Measurements from ENCODE around the gene GLMP.

Gene GLMP

GRCh38 chr1:156281693-156282478 is 13.6 kb downstream of the GLMP start:
- peak overlapping the region; percentile 83 for H3K4me2 ChIP-seq (ENCODE audit: low read length, poor library complexity, severe bottlenecking)
- no peak overlapping the region for H2BK120ac ChIP-seq (ENCODE audit: low read depth, low read length)
- H3K27ac ChIP-seq (ENCODE audit: low read length, poor library complexity, severe bottlenecking): peak overlapping the region; percentile 10
- peak overlapping the region; percentile 37 for H2AK5ac ChIP-seq (ENCODE audit: low read length, severe bottlenecking)
- peak overlapping the region in 1 of 2 experiments; percentile 79 for H3K18ac ChIP-seq (ENCODE audit: low read depth in 1 of 2, low read length in 2 of 2)
- H4K91ac ChIP-seq (ENCODE audit: low read length): no peak overlapping the region
- H3K23ac ChIP-seq (ENCODE audit: low read length in 2 of 2): no peak overlapping the region
- peaks cover 37% of the 10 kb centered on the region in 2 experiments for H3K36me3 ChIP-seq (ENCODE audit: control insufficient read depth in 1 of 2, insufficient read depth in 2 of 2, low read depth in 1 of 2, low read length in 2 of 2)
- no peak overlapping the region for H2BK15ac ChIP-seq (ENCODE audit: low read depth, poor library complexity, severe bottlenecking)
- no peaks in the 10 kb centered on the region for H3K9me3 ChIP-seq (ENCODE audit: control insufficient read depth, low read length)
- H3K9ac ChIP-seq (ENCODE audit: low read length): peak overlapping the region; percentile 89
- peaks cover 9% of the 10 kb centered on the region for H3K4me1 ChIP-seq (ENCODE audit: control insufficient read depth, insufficient read depth, low read depth, low read length)
- peak; percentile 30 for DNase-seq
- 18% methylated on average over 22 of the region's 22 CpGs for WGBS
- no peak overlapping the region for H4K8ac ChIP-seq (ENCODE audit: low read length)
- H2AFZ ChIP-seq (ENCODE audit: low read depth, low read length): no peak overlapping the region
- no peaks in the 10 kb centered on the region for H3K27me3 ChIP-seq (ENCODE audit: control insufficient read depth in 1 of 2, insufficient read depth in 1 of 2, low read length in 2 of 2)
- H3K14ac ChIP-seq (ENCODE audit: low read length in 2 of 2): peak overlapping the region in 1 of 2 experiments; percentile 31
- H3K4me3 ChIP-seq (ENCODE audit: insufficient read depth in 1 of 2, low read depth in 1 of 2, low read length in 2 of 2): peak overlapping the region; percentile 89
- H2BK12ac ChIP-seq (ENCODE audit: low read length in 2 of 2): no peak overlapping the region
- H2BK5ac ChIP-seq (ENCODE audit: low read depth, low read length, poor library complexity, severe bottlenecking): no peak overlapping the region
- H3K79me1 ChIP-seq (replicated peaks; ENCODE audit: low read length, poor library complexity, severe bottlenecking): peaks cover 25% of the 10 kb centered on the region
- peak overlapping the region in 1 of 2 experiments; percentile 71 for H3K4ac ChIP-seq (ENCODE audit: low read depth in 1 of 2, low read length in 2 of 2)

DNA sequence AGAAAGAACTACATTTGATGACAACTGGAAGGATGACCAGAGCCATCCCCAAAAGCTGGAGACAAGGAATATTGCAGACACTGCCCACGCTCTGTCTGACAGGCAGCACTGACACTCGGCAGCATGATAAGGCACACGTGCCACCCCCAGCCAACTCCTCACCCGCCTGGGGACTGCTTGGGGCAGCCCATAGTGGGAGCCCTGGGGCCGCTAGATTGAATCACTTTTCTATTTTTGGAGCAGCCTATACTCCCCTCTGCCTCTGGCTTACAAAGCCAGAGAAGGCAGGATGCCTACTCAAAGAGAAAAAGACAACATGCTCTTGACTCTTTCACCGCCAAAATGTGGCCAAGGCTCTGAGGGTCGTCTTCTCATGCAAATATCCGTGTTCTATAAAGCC is 14.2 kb downstream of the GLMP start:
- no peak overlapping the region for H3K14ac ChIP-seq (ENCODE audit: low read length in 2 of 2)
- H3K4me2 ChIP-seq (ENCODE audit: low read length, poor library complexity, severe bottlenecking): peak overlapping the region; percentile 83
- no peak overlapping the region for H3K27ac ChIP-seq (ENCODE audit: low read length, poor library complexity, severe bottlenecking)
- no peak overlapping the region for H3K23ac ChIP-seq (ENCODE audit: low read length in 2 of 2)
- H4K8ac ChIP-seq (ENCODE audit: low read length): no peak overlapping the region
- no peak overlapping the region for H4K91ac ChIP-seq (ENCODE audit: low read length)
- no peaks in the 10 kb centered on the region for H3K9me3 ChIP-seq (ENCODE audit: control insufficient read depth, low read length)
- H2BK5ac ChIP-seq (ENCODE audit: low read depth, low read length, poor library complexity, severe bottlenecking): no peak overlapping the region
- no peak overlapping the region for H2AK5ac ChIP-seq (ENCODE audit: low read length, severe bottlenecking)
- no peaks in the 10 kb centered on the region for H3K27me3 ChIP-seq (ENCODE audit: control insufficient read depth in 1 of 2, insufficient read depth in 1 of 2, low read length in 2 of 2)
- no peak overlapping the region for H2AFZ ChIP-seq (ENCODE audit: low read depth, low read length)
- H3K9ac ChIP-seq (ENCODE audit: low read length): peak overlapping the region; percentile 89
- peaks cover 35 to 39% of the 10 kb centered on the region in 2 experiments for H3K36me3 ChIP-seq (ENCODE audit: control insufficient read depth in 1 of 2, insufficient read depth in 2 of 2, low read depth in 1 of 2, low read length in 2 of 2)
- H2BK12ac ChIP-seq (ENCODE audit: low read length in 2 of 2): no peak overlapping the region
- H3K4ac ChIP-seq (ENCODE audit: low read depth in 1 of 2, low read length in 2 of 2): no peak overlapping the region
- H3K4me1 ChIP-seq (ENCODE audit: control insufficient read depth, insufficient read depth, low read depth, low read length): peaks cover 9% of the 10 kb centered on the region
- H3K4me3 ChIP-seq (ENCODE audit: insufficient read depth in 1 of 2, low read depth in 1 of 2, low read length in 2 of 2): peak overlapping the region in 1 of 2 experiments; percentile 89
- H2BK120ac ChIP-seq (ENCODE audit: low read depth, low read length): no peak overlapping the region
- no peak overlapping the region for H2BK15ac ChIP-seq (ENCODE audit: low read depth, poor library complexity, severe bottlenecking)
- peaks cover 25% of the 10 kb centered on the region for H3K79me1 ChIP-seq (replicated peaks; ENCODE audit: low read length, poor library complexity, severe bottlenecking)
- WGBS: 53% methylated on average over 8 of the region's 8 CpGs
- DNase-seq: peak; percentile 74
- H3K18ac ChIP-seq (ENCODE audit: low read depth in 1 of 2, low read length in 2 of 2): no peak overlapping the region

- no peak overlapping the region for H3K14ac ChIP-seq (ENCODE audit: low read length in 2 of 2)
- H2AFZ ChIP-seq (ENCODE audit: low read depth, low read length): no peak overlapping the region
- no peak overlapping the region for H3K18ac ChIP-seq (ENCODE audit: low read depth in 1 of 2, low read length in 2 of 2)
- no peak overlapping the region for H3K4me2 ChIP-seq (ENCODE audit: low read length, poor library complexity, severe bottlenecking)
- no peaks in the 10 kb centered on the region for H3K27me3 ChIP-seq (ENCODE audit: control insufficient read depth in 1 of 2, insufficient read depth in 1 of 2, low read length in 2 of 2)
- H3K79me1 ChIP-seq (replicated peaks; ENCODE audit: low read length, poor library complexity, severe bottlenecking): peaks cover 24% of the 10 kb centered on the region
- no peak overlapping the region for H3K27ac ChIP-seq (ENCODE audit: low read length, poor library complexity, severe bottlenecking)
- 92% methylated on average over 1 of the region's 3 CpGs for WGBS
- no peak overlapping the region for H3K4me3 ChIP-seq (ENCODE audit: insufficient read depth in 1 of 2, low read depth in 1 of 2, low read length in 2 of 2)
- peaks cover 29 to 45% of the 10 kb centered on the region in 2 experiments for H3K36me3 ChIP-seq (ENCODE audit: control insufficient read depth in 1 of 2, insufficient read depth in 2 of 2, low read depth in 1 of 2, low read length in 2 of 2)
- no peak overlapping the region for H2BK5ac ChIP-seq (ENCODE audit: low read depth, low read length, poor library complexity, severe bottlenecking)
- no peak overlapping the region for H4K8ac ChIP-seq (ENCODE audit: low read length)
- no peak overlapping the region for H4K91ac ChIP-seq (ENCODE audit: low read length)
- no peak overlapping the region for H2BK120ac ChIP-seq (ENCODE audit: low read depth, low read length)
- H3K9ac ChIP-seq (ENCODE audit: low read length): no peak overlapping the region
- no peak overlapping the region for H2BK12ac ChIP-seq (ENCODE audit: low read length in 2 of 2)
- DNase-seq: no peak
- no peaks in the 10 kb centered on the region for H3K9me3 ChIP-seq (ENCODE audit: control insufficient read depth, low read length)
- H3K23ac ChIP-seq (ENCODE audit: low read length in 2 of 2): no peak overlapping the region
- peaks cover 9% of the 10 kb centered on the region for H3K4me1 ChIP-seq (ENCODE audit: control insufficient read depth, insufficient read depth, low read depth, low read length)
- no peak overlapping the region for H2BK15ac ChIP-seq (ENCODE audit: low read depth, poor library complexity, severe bottlenecking)
- no peak overlapping the region for H2AK5ac ChIP-seq (ENCODE audit: low read length, severe bottlenecking)
- H3K4ac ChIP-seq (ENCODE audit: low read depth in 1 of 2, low read length in 2 of 2): no peak overlapping the region
These were observed 15.6 kb downstream of the GLMP start for GRCh38 chr1:156279837-156280236.

DNA sequence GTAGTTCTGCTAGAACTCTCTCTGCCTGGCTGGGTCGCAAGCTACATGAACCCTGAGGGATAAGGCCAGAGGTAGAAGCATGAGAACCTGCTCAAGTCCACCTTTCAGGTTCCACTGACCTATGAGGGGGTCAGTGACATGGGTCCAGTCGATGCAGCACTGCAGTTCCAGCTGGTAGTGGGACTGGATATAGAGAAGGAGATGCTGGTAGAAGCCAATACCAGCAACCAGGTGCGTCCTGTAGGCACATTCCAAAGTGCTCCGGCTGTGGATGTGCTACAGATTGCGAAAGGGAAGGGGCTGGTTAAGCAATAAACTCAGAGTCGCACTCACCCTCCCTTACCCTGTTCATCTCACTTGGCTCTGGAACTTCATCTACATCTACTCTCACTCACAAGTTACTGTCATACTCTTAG is 18.5 kb downstream of the GLMP start:
- H2BK5ac ChIP-seq (ENCODE audit: low read depth, low read length, poor library complexity, severe bottlenecking): no peak overlapping the region
- no peak overlapping the region for H2AK5ac ChIP-seq (ENCODE audit: low read length, severe bottlenecking)
- H3K4ac ChIP-seq (ENCODE audit: low read depth in 1 of 2, low read length in 2 of 2): no peak overlapping the region
- no peak overlapping the region for H2BK12ac ChIP-seq (ENCODE audit: low read length in 2 of 2)
- H3K14ac ChIP-seq (ENCODE audit: low read length in 2 of 2): no peak overlapping the region
- H4K8ac ChIP-seq (ENCODE audit: low read length): no peak overlapping the region
- no peak overlapping the region for H3K23ac ChIP-seq (ENCODE audit: low read length in 2 of 2)
- H3K27me3 ChIP-seq (ENCODE audit: control insufficient read depth in 1 of 2, insufficient read depth in 1 of 2, low read length in 2 of 2): no peaks in the 10 kb centered on the region
- no peak overlapping the region for H4K91ac ChIP-seq (ENCODE audit: low read length)
- H2BK120ac ChIP-seq (ENCODE audit: low read depth, low read length): no peak overlapping the region
- no peak for DNase-seq
- no peak overlapping the region for H3K4me3 ChIP-seq (ENCODE audit: insufficient read depth in 1 of 2, low read depth in 1 of 2, low read length in 2 of 2)
- H3K9ac ChIP-seq (ENCODE audit: low read length): peak overlapping the region; percentile 25
- no peak overlapping the region for H2BK15ac ChIP-seq (ENCODE audit: low read depth, poor library complexity, severe bottlenecking)
- peaks cover 9% of the 10 kb centered on the region for H3K4me1 ChIP-seq (ENCODE audit: control insufficient read depth, insufficient read depth, low read depth, low read length)
- peaks cover 31% of the 10 kb centered on the region for H3K79me1 ChIP-seq (replicated peaks; ENCODE audit: low read length, poor library complexity, severe bottlenecking)
- no peak overlapping the region for H3K4me2 ChIP-seq (ENCODE audit: low read length, poor library complexity, severe bottlenecking)
- no peak overlapping the region for H3K18ac ChIP-seq (ENCODE audit: low read depth in 1 of 2, low read length in 2 of 2)
- no peak overlapping the region for H2AFZ ChIP-seq (ENCODE audit: low read depth, low read length)
- peaks cover 53 to 74% of the 10 kb centered on the region in 2 experiments for H3K36me3 ChIP-seq (ENCODE audit: control insufficient read depth in 1 of 2, insufficient read depth in 2 of 2, low read depth in 1 of 2, low read length in 2 of 2)
- 81% methylated on average over 6 of the region's 6 CpGs for WGBS
- H3K27ac ChIP-seq (ENCODE audit: low read length, poor library complexity, severe bottlenecking): no peak overlapping the region
- no peaks in the 10 kb centered on the region for H3K9me3 ChIP-seq (ENCODE audit: control insufficient read depth, low read length)
